Mesenchymal stem cell (in vitro differentiated cells and primary cell): ENCODE data around the gene CCDC51.

Experiments
- DNase-seq: peaks from one replicate; pipeline ENCODE4 v3.0.0-alpha.2; 2013
- H2AFZ ChIP-seq: one replicate; pipeline ENCODE4 v1.6.1; 2013; ENCODE audit warnings: low read depth, mild to moderate bottlenecking, control low read depth, inconsistent platforms, low read length, moderate library complexity
- H2AK5ac ChIP-seq: 2 replicates; pipeline ENCODE4 v1.6.1; 2013; ENCODE audit warnings: low read length, moderate library complexity, mild to moderate bottlenecking, inconsistent platforms; ENCODE audit not compliant: severe bottlenecking
- H2BK120ac ChIP-seq: one replicate; pipeline ENCODE4 v1.6.1; 2013; ENCODE audit warnings: low read depth, mild to moderate bottlenecking, inconsistent platforms, low read length, moderate library complexity
- H2BK12ac ChIP-seq, 2 experiments: one replicate each; pipeline ENCODE4 v1.6.1; 2013; ENCODE audit warnings: inconsistent platforms in 2 of 2, low read length in 2 of 2, mild to moderate bottlenecking in 2 of 2, moderate library complexity in 2 of 2, control low read depth in 1 of 2
- H2BK15ac ChIP-seq: one replicate; pipeline ENCODE4 v1.6.1; 2013; ENCODE audit warnings: mild to moderate bottlenecking, low read depth, inconsistent platforms; ENCODE audit not compliant: poor library complexity, severe bottlenecking
- H2BK5ac ChIP-seq: 2 replicates; pipeline ENCODE4 v1.6.1; 2013; ENCODE audit warnings: low read depth, mild to moderate bottlenecking, low read length, control low read depth, inconsistent platforms; ENCODE audit not compliant: poor library complexity, severe bottlenecking
- H3K14ac ChIP-seq, 2 experiments: one replicate each; pipeline ENCODE4 v1.6.1; 2013; ENCODE audit warnings: inconsistent platforms in 2 of 2, low read length in 2 of 2, control low read depth in 1 of 2, mild to moderate bottlenecking in 1 of 2, moderate library complexity in 1 of 2
- H3K18ac ChIP-seq, 2 experiments: one replicate each; pipeline ENCODE4 v1.6.1; 2013; ENCODE audit warnings: inconsistent platforms in 2 of 2, low read length in 2 of 2, control low read depth in 1 of 2, low read depth in 1 of 2, mild to moderate bottlenecking in 1 of 2
- H3K23ac ChIP-seq, 2 experiments: one replicate each; pipeline ENCODE4 v1.6.1; 2013; ENCODE audit warnings: inconsistent platforms in 2 of 2, low read length in 2 of 2, mild to moderate bottlenecking in 2 of 2, moderate library complexity in 2 of 2, control low read depth in 1 of 2
- H3K27ac ChIP-seq: 2 replicates; pipeline ENCODE4 v1.5.1; 2013; ENCODE audit warnings: mild to moderate bottlenecking, moderate library complexity, low read length, control low read depth, inconsistent platforms; ENCODE audit not compliant: poor library complexity, severe bottlenecking
- H3K27me3 ChIP-seq, 2 experiments: 2 replicates each; pipeline versions ENCODE4 v1.6.1 to v1.7.0; 2013; ENCODE audit warnings: low read length in 2 of 2, mild to moderate bottlenecking in 2 of 2, moderate library complexity in 2 of 2, control low read depth in 1 of 2, inconsistent platforms in 1 of 2; ENCODE audit not compliant: control insufficient read depth in 1 of 2, insufficient read depth in 1 of 2
- H3K36me3 ChIP-seq, 2 experiments: 2 replicates each; pipeline versions ENCODE4 v1.6.1 to v1.7.0; 2013; ENCODE audit warnings: low read length in 2 of 2, control low read depth in 1 of 2, inconsistent platforms in 1 of 2, low read depth in 1 of 2, mild to moderate bottlenecking in 1 of 2; ENCODE audit not compliant: insufficient read depth in 2 of 2, control insufficient read depth in 1 of 2
- H3K4ac ChIP-seq, 2 experiments: one replicate each; pipeline ENCODE4 v1.6.1; 2013; ENCODE audit warnings: inconsistent platforms in 2 of 2, low read length in 2 of 2, mild to moderate bottlenecking in 2 of 2, moderate library complexity in 2 of 2, control low read depth in 1 of 2, low read depth in 1 of 2
- H3K4me1 ChIP-seq: 2 replicates; pipeline ENCODE4 v1.6.1; 2013; ENCODE audit warnings: low read depth, low read length, control low read depth; ENCODE audit not compliant: control insufficient read depth, insufficient read depth
- H3K4me2 ChIP-seq: 2 replicates; pipeline ENCODE4 v1.6.1; 2013; ENCODE audit warnings: low read length, mild to moderate bottlenecking, inconsistent platforms; ENCODE audit not compliant: poor library complexity, severe bottlenecking
- H3K4me3 ChIP-seq, 2 experiments: 2 replicates each; pipeline versions ENCODE4 v1.5.1 to v1.7.0; 2013; ENCODE audit warnings: low read length in 2 of 2, mild to moderate bottlenecking in 2 of 2, control low read depth in 1 of 2, low read depth in 1 of 2; ENCODE audit not compliant: insufficient read depth in 1 of 2
- H3K79me1 ChIP-seq: replicated peaks from 2 replicates; pipeline ENCODE4 v1.6.1; 2013; ENCODE audit warnings: mild to moderate bottlenecking, control low read depth, low read length, inconsistent platforms; ENCODE audit not compliant: poor library complexity, severe bottlenecking
- H3K9ac ChIP-seq: 2 replicates; pipeline ENCODE4 v1.7.0; 2013; ENCODE audit warnings: mild to moderate bottlenecking, low read length, moderate library complexity
- H3K9me3 ChIP-seq: 2 replicates; pipeline ENCODE4 v1.7.0; 2013; ENCODE audit warnings: mild to moderate bottlenecking, low read length; ENCODE audit not compliant: control insufficient read depth
- H4K8ac ChIP-seq: one replicate; pipeline ENCODE4 v1.6.1; 2013; ENCODE audit warnings: inconsistent platforms, mild to moderate bottlenecking, low read length, moderate library complexity
- H4K91ac ChIP-seq: one replicate; pipeline ENCODE4 v1.6.1; 2013; ENCODE audit warnings: mild to moderate bottlenecking, low read length, inconsistent platforms
- WGBS: methylation state at CpG from one replicate; pipeline ENCODE4 v1.1.7; 2013; ENCODE audit warnings: mixed read lengths; 5-methylcytosine and 5-hydroxymethylcytosine counted together

Gene CCDC51

GRCh38 chr3:48423241-48423882 lies 16.6 kb downstream of the CCDC51 start:
- no peak overlapping the region for H2BK12ac ChIP-seq
- no peak overlapping the region for H2BK120ac ChIP-seq
- DNase-seq: no peak
- H3K4me3 ChIP-seq: no peak overlapping the region
- H3K27ac ChIP-seq: no peak overlapping the region
- no peak overlapping the region for H3K23ac ChIP-seq
- H3K9me3 ChIP-seq: no peaks in the 10 kb centered on the region
- peaks cover 44% of the 10 kb centered on the region for H3K4me1 ChIP-seq
- H2AFZ ChIP-seq: no peak overlapping the region
- no peak overlapping the region for H3K14ac ChIP-seq
- no peak overlapping the region for H3K18ac ChIP-seq
- no peaks in the 10 kb centered on the region for H3K27me3 ChIP-seq
- peaks cover 7 to 64% of the 10 kb centered on the region in 2 experiments for H3K36me3 ChIP-seq
- H4K8ac ChIP-seq: no peak overlapping the region
- H3K4me2 ChIP-seq: no peak overlapping the region
- H2BK15ac ChIP-seq: no peak overlapping the region
- H3K79me1 ChIP-seq: peaks cover 73% of the 10 kb centered on the region
- H2BK5ac ChIP-seq: no peak overlapping the region
- no peak overlapping the region for H3K9ac ChIP-seq
- no peak overlapping the region for H2AK5ac ChIP-seq
- WGBS: 95% methylated on average over 25 of the region's 25 CpGs
- no peak overlapping the region for H4K91ac ChIP-seq
- no peak overlapping the region for H3K4ac ChIP-seq

- Histone ChIP-seq H3K4ac (no peak overlapping the region), H2BK15ac (no peak overlapping the region), H3K36me3 (peaks cover 13 to 71% of the 10 kb centered on the region in 2 experiments), H3K79me1 (peaks cover 74% of the 10 kb centered on the region), H3K14ac (no peak overlapping the region), H3K9me3 (no peaks in the 10 kb centered on the region), H2BK120ac (no peak overlapping the region), H2AFZ (no peak overlapping the region), H3K27me3 (no peaks in the 10 kb centered on the region), H4K91ac (no peak overlapping the region), H3K27ac (no peak overlapping the region), H2AK5ac (no peak overlapping the region), H2BK12ac (no peak overlapping the region), H4K8ac (no peak overlapping the region), H3K18ac (no peak overlapping the region), H3K9ac (no peak overlapping the region), H3K23ac (no peak overlapping the region), H3K4me1 (peaks cover 38% of the 10 kb centered on the region), H3K4me2 (no peak overlapping the region), H2BK5ac (no peak overlapping the region), H3K4me3 (no peak overlapping the region)
- 94% methylated on average over 8 of the region's 8 CpGs for WGBS
- DNase-seq: no peak
Measured at GRCh38 chr3:48422681-48423080, 17.2 kb downstream of the CCDC51 start.

- no peak for DNase-seq
- over 99% methylated on average over 3 of the region's 3 CpGs for WGBS
- peaks cover 17 to 75% of the 10 kb centered on the region in 2 experiments for H3K36me3 ChIP-seq
- H2BK120ac ChIP-seq: no peak overlapping the region
- no peak overlapping the region for H4K8ac ChIP-seq
- H3K9ac ChIP-seq: no peak overlapping the region
- H3K27me3 ChIP-seq: no peaks in the 10 kb centered on the region
- H3K27ac ChIP-seq: no peak overlapping the region
- H3K18ac ChIP-seq: no peak overlapping the region
- H3K23ac ChIP-seq: no peak overlapping the region
- H2BK5ac ChIP-seq: no peak overlapping the region
- H3K4me3 ChIP-seq: no peak overlapping the region
- H3K4me2 ChIP-seq: no peak overlapping the region
- H2AFZ ChIP-seq: no peak overlapping the region
- H2BK15ac ChIP-seq: no peak overlapping the region
- H4K91ac ChIP-seq: no peak overlapping the region
- peaks cover 34% of the 10 kb centered on the region for H3K4me1 ChIP-seq
- H2AK5ac ChIP-seq: no peak overlapping the region
- H3K9me3 ChIP-seq: no peaks in the 10 kb centered on the region
- no peak overlapping the region for H3K4ac ChIP-seq
- H2BK12ac ChIP-seq: no peak overlapping the region
- H3K14ac ChIP-seq: no peak overlapping the region
- H3K79me1 ChIP-seq: peaks cover 71% of the 10 kb centered on the region
Measured at GRCh38 chr3:48422272-48422671, 17.6 kb downstream of the CCDC51 start.

GRCh38 chr3:48420561-48420960 lies 19.4 kb downstream of the CCDC51 start:
- no peak for DNase-seq
- Histone ChIP-seq H2AK5ac (no peak overlapping the region), H4K91ac (no peak overlapping the region), H3K4me1 (peaks cover 18% of the 10 kb centered on the region), H3K9ac (no peak overlapping the region), H3K14ac (no peak overlapping the region), H3K27me3 (no peaks in the 10 kb centered on the region), H2BK15ac (no peak overlapping the region), H3K23ac (no peak overlapping the region), H3K4ac (no peak overlapping the region), H3K27ac (no peak overlapping the region), H4K8ac (no peak overlapping the region), H2AFZ (no peak overlapping the region), H3K9me3 (no peaks in the 10 kb centered on the region), H2BK120ac (no peak overlapping the region), H2BK5ac (no peak overlapping the region), H3K36me3 (peaks cover 33 to 87% of the 10 kb centered on the region in 2 experiments), H3K79me1 (peaks cover 57% of the 10 kb centered on the region), H2BK12ac (no peak overlapping the region), H3K18ac (no peak overlapping the region), H3K4me2 (no peak overlapping the region), H3K4me3 (no peak overlapping the region)
- 95% methylated on average over 14 of the region's 14 CpGs for WGBS
